HG03280 (cell line): Measurements from ENCODE around the gene AGPAT3.

Experiments
- ATAC-seq: cut with Tn5 transposase; IDR thresholded peaks from one replicate; pipeline ENCODE4 v1.9.1; 2021; ENCODE audit warnings: mild to moderate bottlenecking, moderate library complexity; ENCODE audit not compliant: unreplicated experiment

AGPAT3 gene

GRCh38 chr21:43921571-43921978, 56.6 kb downstream of the AGPAT3 start:
- no peak for ATAC-seq

GRCh38 chr21:43921979-43922945, 57.2 kb downstream of the AGPAT3 start:
- no peak for ATAC-seq

GRCh38 chr21:43922949-43923348, 57.9 kb downstream of the AGPAT3 start:
- no peak for ATAC-seq

- ATAC-seq = no peak
These were observed 58.4 kb downstream of the AGPAT3 start for GRCh38 chr21:43923391-43923790.

GRCh38 chr21:43924421-43925095, 59.5 kb downstream of the AGPAT3 start:
- no peak for ATAC-seq

- ATAC-seq = no peak
These were observed 60.1 kb downstream of the AGPAT3 start for GRCh38 chr21:43925096-43925481.

- no peak for ATAC-seq
These were observed 60.6 kb downstream of the AGPAT3 start for GRCh38 chr21:43925609-43926008.

GRCh38 chr21:43926196-43926595, 61.2 kb downstream of the AGPAT3 start:
- ATAC-seq = no peak

- ATAC-seq = no peak
These were observed 62.7 kb downstream of the AGPAT3 start for GRCh38 chr21:43927591-43928221.

GRCh38 chr21:43928222-43929125, 63.5 kb downstream of the AGPAT3 start:
- ATAC-seq = no peak

GRCh38 chr21:43929217-43929971, 64.4 kb downstream of the AGPAT3 start:
- no peak for ATAC-seq

- ATAC-seq = no peak
These were observed 65.2 kb downstream of the AGPAT3 start for GRCh38 chr21:43930074-43930847.

- no peak for ATAC-seq
These were observed 65.9 kb downstream of the AGPAT3 start for GRCh38 chr21:43930848-43931375.

GRCh38 chr21:43931489-43931888, 66.5 kb downstream of the AGPAT3 start:
- no peak for ATAC-seq

- ATAC-seq = no peak
These were observed 67.0 kb downstream of the AGPAT3 start for GRCh38 chr21:43932005-43932404.

- ATAC-seq = no peak
These were observed 68.2 kb downstream of the AGPAT3 start for GRCh38 chr21:43933199-43933598.

- no peak for ATAC-seq
These were observed 68.7 kb downstream of the AGPAT3 start for GRCh38 chr21:43933680-43934079.

GRCh38 chr21:43934116-43934515, 69.1 kb downstream of the AGPAT3 start:
- ATAC-seq = no peak
